AG04449 (cell line): Measurements from ENCODE around the gene ICE2.

Source experiments
- CTCF ChIA-PET: fragments of 350-600 bp; formaldehyde crosslinking; extraction: SDS; loops from one replicate; lab custom pipeline; 2021; ENCODE audit warnings: antibody characterized with exemption; lab: Yijun Ruan, JAX
- POLR2A ChIA-PET: fragments of 400-600, 350-600 bp; formaldehyde crosslinking; extraction: SDS; loops from one replicate; lab custom pipeline; 2020; ENCODE audit warnings: antibody characterized with exemption, inconsistent platforms; lab: Yijun Ruan, JAX
- DNase-seq: peaks from one replicate; pipeline ENCODE4 v3.0.0-alpha.2; 2010; ENCODE audit warnings: low read depth, low spot score
- H3K4me3 ChIP-seq: 2 replicates; pipeline ENCODE4 v1.5.1; 2011; ENCODE audit warnings: low read depth, mild to moderate bottlenecking, control low read depth, low read length
- CTCF ChIP-seq: IDR thresholded peaks from one replicate; pipeline ENCODE4 v1.5.1; 2011; ENCODE audit warnings: mild to moderate bottlenecking, moderate library complexity, low read length, control low read depth, inconsistent platforms; ENCODE audit not compliant: insufficient read depth; ENCODE audit errors: missing control alignments

The ICE2 gene

GRCh38 chr15:60391722-60392315, 87.1 kb downstream of the ICE2 start:
- no peak for DNase-seq
- ChIA-PET CTCF (interaction anchor here (0.9 to 1.4 kb wide), 3 partner anchors 33 to 701 kb away, joined by 4 read pairs; no protein-coding TSS in a partner anchor), POLR2A (interaction anchor here (2.2 to 6.1 kb wide), 4 partner anchors 9 to 52 kb away, joined by 6 to 40 read pairs (median 30); no protein-coding TSS in a partner anchor)
- no peak for TF ChIP-seq CTCF
- H3K4me3 ChIP-seq: peak overlapping the region; percentile 50

GRCh38 chr15:60390871-60391501, 88.0 kb downstream of the ICE2 start:
- POLR2A ChIA-PET: interaction anchor here (1.0 to 6.1 kb wide), 5 partner anchors 9 to 74 kb away, joined by 3 to 40 read pairs (median 29); no protein-coding TSS in a partner anchor
- no peak for DNase-seq

GRCh38 chr15:60390231-60390630, 88.7 kb downstream of the ICE2 start:
- no peak for DNase-seq
- POLR2A ChIA-PET: interaction anchor here (1.0 to 6.1 kb wide), 4 partner anchors 8 to 75 kb away, joined by 3 to 40 read pairs (median 30); no protein-coding TSS in a partner anchor
- H3K4me3 ChIP-seq: peak overlapping the region; percentile 50
- CTCF ChIA-PET: no interaction called here
- no peak for TF ChIP-seq CTCF

More at GRCh38 chr15:60390871-60391501, 88.0 kb downstream of the ICE2 start:
- no peak for TF ChIP-seq CTCF
- CTCF ChIA-PET: interaction anchor here (0.9 to 1.4 kb wide), 3 partner anchors 32 to 700 kb away, joined by 4 read pairs; no protein-coding TSS in a partner anchor
- H3K4me3 ChIP-seq: peak overlapping the region; percentile 50

- TF ChIP-seq CTCF: no peak
- ChIA-PET CTCF (no interaction called here), POLR2A (no interaction called here)
- H3K4me3 ChIP-seq: peak overlapping the region; percentile 24
- DNase-seq: no peak
These were observed 89.5 kb downstream of the ICE2 start for GRCh38 chr15:60389261-60390077.

GRCh38 chr15:60387321-60387720, 91.6 kb downstream of the ICE2 start:
- CTCF ChIA-PET: interaction anchor here (0.9 to 1.8 kb wide), 3 partner anchors 29 to 133 kb away, joined by 3 to 6 read pairs (median 3); no protein-coding TSS in a partner anchor
- H3K4me3 ChIP-seq: no peak overlapping the region
- POLR2A ChIA-PET: no interaction called here
- TF ChIP-seq CTCF: no peak
- DNase-seq: no peak
